HG02981 (cell line): ENCODE results near the gene TSR3.

ENCODE experiments used
- ATAC-seq: cut with Tn5 transposase; IDR thresholded peaks from one replicate; pipeline ENCODE4 v1.9.1; 2021; ENCODE audit warnings: mild to moderate bottlenecking, moderate library complexity; ENCODE audit not compliant: unreplicated experiment

The TSR3 gene

GRCh38 chr16:1355591-1355990 lies 3.9 kb upstream of the TSR3 start:
- no peak for ATAC-seq

GRCh38 chr16:1354815-1355540 lies 3.3 kb upstream of the TSR3 start:
- ATAC-seq: no peak

GRCh38 chr16:1351215-1351581 lies 480 bp downstream of the TSR3 start:
- ATAC-seq: no peak

- no peak for ATAC-seq
These were observed 987 bp downstream of the TSR3 start for GRCh38 chr16:1350691-1351090.

- no peak for ATAC-seq
These were observed 1.7 kb downstream of the TSR3 start for GRCh38 chr16:1349951-1350350.

- ATAC-seq: no peak
These were observed 2.3 kb downstream of the TSR3 start for GRCh38 chr16:1349351-1349750.

GRCh38 chr16:1348926-1349325 lies 2.8 kb downstream of the TSR3 start:
- no peak for ATAC-seq

- ATAC-seq: no peak
These were observed 3.2 kb downstream of the TSR3 start for GRCh38 chr16:1348441-1348840.

- no peak for ATAC-seq
These were observed 3.7 kb downstream of the TSR3 start for GRCh38 chr16:1347962-1348361.

GRCh38 chr16:1347286-1347855 lies 4.3 kb downstream of the TSR3 start:
- no peak for ATAC-seq

- no peak for ATAC-seq
These were observed 5.0 kb downstream of the TSR3 start for GRCh38 chr16:1346422-1347285.

- no peak for ATAC-seq
These were observed 5.8 kb downstream of the TSR3 start for GRCh38 chr16:1345651-1346421.

- ATAC-seq: no peak
These were observed 6.6 kb downstream of the TSR3 start for GRCh38 chr16:1345087-1345486.

- ATAC-seq: no peak
These were observed 7.2 kb downstream of the TSR3 start for GRCh38 chr16:1344499-1344898.

- no peak for ATAC-seq
These were observed 8.0 kb downstream of the TSR3 start for GRCh38 chr16:1343428-1344242.

- peak; percentile 86 for ATAC-seq
These were observed 8.9 kb downstream of the TSR3 start for GRCh38 chr16:1342526-1343427.

GRCh38 chr16:1341495-1342420 lies 9.9 kb downstream of the TSR3 start:
- no peak for ATAC-seq
